Stimulated activated naive CD4-positive, alpha-beta T cell treated with Interleukin-2 at 50 U/mL for 16 hours (primary cell): ENCODE measurements around the gene SMURF1.

Experiments
- DNase-seq: peaks from one replicate; lab custom pipeline; 2025; lab: John Stamatoyannopoulos, UW

The SMURF1 gene

GRCh38 chr7:99004216-99004615 is 139.7 kb downstream of the SMURF1 start:
- DNase-seq: no peak

GRCh38 chr7:99003419-99003818 is 140.5 kb downstream of the SMURF1 start:
- no peak for DNase-seq

- no peak for DNase-seq
Observed at GRCh38 chr7:99002827-99003212, 141.1 kb downstream of the SMURF1 start.

GRCh38 chr7:99002148-99002826 is 141.6 kb downstream of the SMURF1 start:
- no peak for DNase-seq

- no peak for DNase-seq
Observed at GRCh38 chr7:99001482-99002147, 142.3 kb downstream of the SMURF1 start.

- DNase-seq: no peak
Observed at GRCh38 chr7:99000904-99001465, 142.9 kb downstream of the SMURF1 start.

- DNase-seq: no peak
Observed at GRCh38 chr7:99000196-99000903, 143.6 kb downstream of the SMURF1 start.

DNA sequence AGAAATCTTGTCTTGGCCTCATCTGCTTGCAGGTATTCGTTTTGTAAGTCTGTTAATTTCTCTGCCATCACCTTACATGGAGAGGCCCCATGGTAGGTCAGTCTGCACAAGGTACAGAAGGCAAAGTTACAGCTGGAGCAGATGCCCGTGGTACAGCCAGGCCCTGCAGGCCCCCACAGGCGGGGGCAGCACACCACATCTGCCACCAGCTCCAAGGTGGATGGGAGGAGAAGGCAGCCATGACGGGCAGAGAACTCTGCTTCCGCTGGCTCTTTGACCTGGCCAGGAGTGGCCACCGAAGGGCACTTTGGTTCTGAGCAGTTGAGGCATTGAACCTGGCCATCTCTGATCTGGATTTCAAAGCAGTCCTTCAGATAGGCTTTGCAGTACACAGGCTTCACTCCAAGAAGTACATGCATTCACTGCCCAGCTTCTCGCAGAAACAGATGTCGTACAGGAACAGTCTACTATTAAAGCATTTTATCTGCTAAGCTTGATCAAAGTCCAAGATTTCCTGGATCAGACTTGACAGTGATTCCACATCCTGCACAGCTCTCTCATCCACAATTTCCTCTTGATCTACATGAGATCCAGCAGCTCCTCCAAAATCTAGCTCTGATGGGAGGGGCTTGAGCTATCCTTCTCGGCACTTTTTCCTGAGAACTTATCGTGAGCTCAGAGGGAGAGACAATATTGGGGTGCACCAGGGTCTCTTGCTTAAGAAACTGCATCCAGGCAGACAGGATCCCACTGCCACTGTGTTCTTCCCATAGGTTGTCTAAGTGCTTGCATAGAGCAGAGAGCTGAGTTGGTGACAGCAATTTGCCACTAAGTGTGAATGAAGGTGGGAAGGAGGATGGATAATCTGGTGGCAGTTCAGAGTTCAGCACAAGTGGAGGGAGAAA is 144.8 kb downstream of the SMURF1 start:
- DNase-seq: no peak

GRCh38 chr7:98997846-98998245 is 146.1 kb downstream of the SMURF1 start:
- DNase-seq: no peak

- DNase-seq: no peak
Observed at GRCh38 chr7:98996150-98996552, 147.8 kb downstream of the SMURF1 start.

DNA sequence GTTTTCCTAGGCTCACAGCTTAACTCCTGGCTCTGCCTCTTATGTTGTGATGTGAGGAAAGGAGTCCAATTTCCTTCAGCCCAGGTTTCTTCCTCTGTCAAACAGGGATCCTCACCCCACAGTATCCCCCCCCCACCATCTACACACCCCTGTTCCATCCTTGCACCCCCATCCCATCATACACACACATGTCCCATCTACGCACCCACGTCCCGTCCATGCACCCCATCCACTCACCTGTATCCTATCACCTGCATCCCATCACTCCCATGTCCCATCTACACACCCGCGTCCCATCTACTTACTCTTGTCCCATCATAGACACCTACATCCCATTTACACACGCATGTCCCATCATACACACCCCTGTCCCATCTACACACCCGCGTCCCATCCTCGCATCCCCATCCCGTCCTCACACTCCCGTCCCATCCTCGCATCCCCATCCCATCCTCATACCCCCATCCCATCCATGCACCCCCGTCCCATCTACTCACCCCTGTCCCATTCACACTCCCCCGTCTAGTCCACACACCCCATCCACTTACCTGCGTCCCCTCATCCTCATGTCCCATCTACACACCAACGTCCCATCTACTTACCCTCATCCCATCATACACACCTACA is 148.3 kb downstream of the SMURF1 start:
- DNase-seq: no peak

GRCh38 chr7:98995111-98995510 is 148.8 kb downstream of the SMURF1 start:
- no peak for DNase-seq

- no peak for DNase-seq
Observed at GRCh38 chr7:98994046-98994944, 149.6 kb downstream of the SMURF1 start.

DNA sequence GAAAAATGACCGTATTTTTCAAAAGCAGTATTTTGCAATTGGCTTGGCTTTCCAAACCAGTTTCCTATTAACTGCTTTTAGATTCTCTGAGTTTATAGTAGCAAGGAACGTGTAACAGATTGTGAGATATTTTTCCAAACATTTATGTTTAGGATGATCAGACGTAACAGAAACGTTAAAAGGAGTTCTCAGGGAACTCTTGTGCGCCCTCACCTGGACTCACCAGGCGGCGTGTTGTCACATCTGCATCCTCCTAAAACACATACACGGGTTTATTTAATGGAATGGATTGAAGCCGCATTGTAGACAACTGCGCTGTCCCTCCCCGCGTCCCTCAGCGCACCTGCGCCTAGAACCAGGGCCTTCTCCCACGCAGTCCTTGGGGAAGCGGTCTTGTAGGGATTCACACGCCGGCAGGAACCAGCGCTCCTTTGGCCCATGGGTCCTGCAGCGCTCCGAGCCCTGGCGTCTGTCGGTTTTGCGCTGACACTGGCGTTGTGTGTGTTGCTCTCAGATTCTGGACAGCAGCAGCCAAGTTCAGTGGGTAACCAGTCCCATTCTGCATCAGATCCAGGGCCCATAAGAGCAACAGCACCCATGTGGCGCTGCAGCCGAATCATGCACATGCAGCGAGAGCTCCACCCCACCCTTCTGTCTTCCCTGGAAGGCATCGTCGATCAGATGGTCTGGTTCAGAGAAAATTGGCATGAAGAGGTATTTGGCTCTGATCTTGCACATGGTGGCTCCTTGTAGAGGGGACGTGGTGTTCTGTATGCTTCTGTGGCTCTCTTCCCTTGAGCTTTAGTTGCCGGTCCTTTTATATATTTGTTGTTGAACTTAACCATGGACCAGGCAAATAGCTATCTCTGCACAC is 150.6 kb downstream of the SMURF1 start:
- DNase-seq: no peak

- DNase-seq: no peak
Observed at GRCh38 chr7:98992076-98992475, 151.8 kb downstream of the SMURF1 start.

- DNase-seq: no peak
Observed at GRCh38 chr7:98991141-98991540, 152.8 kb downstream of the SMURF1 start.

- DNase-seq: no peak
Observed at GRCh38 chr7:98990356-98990755, 153.6 kb downstream of the SMURF1 start.

- DNase-seq: no peak
Observed at GRCh38 chr7:98988641-98989040, 155.3 kb downstream of the SMURF1 start.

- DNase-seq: no peak
Observed at GRCh38 chr7:98985945-98986344, 158.0 kb downstream of the SMURF1 start.
